COLO668 (cell line): ENCODE data around the gene HELB.

ENCODE experiments used
- DNase-seq: peaks from one replicate; lab custom pipeline; 2025; ENCODE audit not compliant: unreplicated experiment; lab: John Stamatoyannopoulos, UW

The HELB gene

DNA sequence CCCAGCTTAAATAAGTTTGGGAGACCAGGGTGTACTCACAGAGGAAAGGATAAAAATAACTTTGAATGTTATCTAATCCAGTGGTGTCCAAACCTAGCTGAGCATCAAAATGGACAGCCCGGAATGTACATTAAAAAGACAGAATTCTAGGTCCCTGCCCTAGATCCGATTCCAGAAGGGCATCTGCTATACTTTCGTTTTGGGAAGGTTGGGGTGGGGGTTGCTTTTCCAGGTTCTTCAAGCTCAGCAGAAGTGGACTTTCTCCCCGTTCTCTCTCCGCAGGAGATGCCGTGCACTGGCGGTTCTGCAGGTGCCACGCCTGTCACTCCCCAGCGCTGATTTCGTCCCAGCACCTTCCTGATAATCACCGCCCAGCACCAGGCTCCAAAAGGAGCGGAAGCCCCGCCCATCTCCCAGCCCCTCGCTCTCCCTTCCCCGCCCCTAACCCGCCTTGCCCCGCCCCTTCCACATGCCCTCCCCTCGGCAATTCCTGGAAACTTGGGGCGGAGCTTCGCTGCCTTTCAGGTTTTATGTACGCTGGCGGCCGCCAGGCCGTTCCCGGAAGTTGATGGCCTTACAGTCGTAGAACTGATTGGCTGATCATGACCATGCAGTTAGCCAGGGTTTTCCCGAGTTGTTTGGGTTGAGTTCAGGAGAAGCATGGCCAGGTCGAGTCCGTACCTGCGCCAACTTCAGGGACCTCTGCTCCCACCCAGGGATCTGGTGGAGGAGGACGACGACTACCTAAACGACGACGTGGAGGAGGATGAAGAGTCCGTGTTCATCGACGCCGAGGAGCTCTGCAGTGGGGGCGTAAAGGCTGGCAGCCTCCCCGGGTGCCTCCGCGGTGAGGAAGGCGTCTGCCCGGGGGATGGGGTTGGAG lies at the start of gene HELB:
TSS of gene HELB (plus strand) at position 550 of the 883 bp plus-strand sequence. CDS start at position 661, 111 bp downstream.
- DNase-seq: peak; percentile 99

DNA sequence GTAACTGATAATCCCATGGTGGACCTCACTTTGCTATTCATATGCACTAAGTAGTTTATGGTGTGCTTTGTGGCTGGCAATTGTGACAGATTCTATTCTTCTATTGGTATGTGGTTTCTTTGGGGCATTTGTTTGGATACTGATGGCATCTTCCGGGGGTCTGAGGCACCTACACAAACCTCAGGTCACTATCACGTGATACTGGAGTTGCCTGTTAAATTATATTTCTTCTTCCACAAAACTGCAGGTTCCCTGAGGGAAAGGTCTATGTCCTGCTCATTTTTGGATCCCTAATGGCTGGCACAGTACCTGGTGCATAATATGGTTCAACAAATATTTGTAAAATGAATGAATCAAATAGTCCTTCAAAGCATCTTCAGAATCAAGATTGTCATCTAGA lies 49.5 kb upstream of the HELB start:
- no peak for DNase-seq

DNA sequence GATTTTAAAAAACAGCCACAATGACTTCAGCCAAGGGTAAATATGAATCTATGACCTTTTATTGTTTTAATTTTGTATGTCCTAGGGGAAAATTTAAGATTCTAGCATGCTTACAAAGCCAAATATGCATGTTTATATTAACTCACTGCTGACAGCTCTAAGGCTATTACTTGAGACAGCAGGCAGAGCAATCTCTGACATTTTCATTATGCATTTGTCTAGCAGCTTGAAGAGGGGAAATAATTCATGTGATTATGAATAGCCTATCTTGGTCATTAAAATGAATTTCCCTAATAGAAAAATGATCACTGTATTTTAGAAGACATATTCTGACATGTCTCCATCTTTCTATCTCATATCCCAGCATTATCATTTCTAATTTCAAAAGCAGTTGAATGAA lies 46.6 kb upstream of the HELB start:
- no peak for DNase-seq

DNA sequence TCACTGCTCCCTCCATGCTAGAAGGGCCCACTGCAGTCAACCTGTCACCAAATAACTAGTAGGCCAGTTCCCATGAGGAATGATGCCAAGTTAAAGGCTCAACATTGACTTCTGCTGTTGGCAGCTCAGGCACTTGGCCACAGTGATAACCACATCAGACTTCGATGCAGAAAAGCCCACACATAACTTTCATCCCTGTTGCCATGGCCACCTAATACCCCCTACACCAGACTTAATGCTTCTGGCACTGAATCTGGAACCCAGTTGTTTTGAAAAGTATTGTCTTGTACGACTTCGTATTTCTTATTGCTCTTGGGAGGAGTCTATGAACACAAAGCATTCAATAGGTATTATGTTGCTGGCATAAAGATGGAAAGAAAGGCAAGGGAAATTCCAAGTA lies 44.3 kb upstream of the HELB start:
- no peak for DNase-seq

DNA sequence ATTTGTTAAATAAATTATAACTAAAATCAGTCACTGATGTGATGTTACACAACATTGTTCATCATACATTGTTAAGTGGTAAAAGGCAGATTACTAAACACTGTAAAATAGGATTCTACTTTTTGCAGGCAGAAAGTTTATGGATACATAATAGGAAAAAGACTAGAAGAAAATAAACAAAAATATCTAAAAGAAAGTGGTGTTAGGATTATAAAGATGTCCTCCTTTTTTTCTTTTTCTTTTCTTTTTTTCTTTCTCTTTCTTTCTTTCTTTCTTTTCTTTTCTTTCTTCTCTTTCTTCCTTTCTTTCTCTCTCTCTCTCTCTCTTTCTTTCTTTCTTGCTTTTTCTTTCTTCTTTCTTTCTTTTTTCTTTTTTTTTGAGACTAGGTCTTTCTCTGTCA lies 39.6 kb upstream of the HELB start:
- no peak for DNase-seq

DNA sequence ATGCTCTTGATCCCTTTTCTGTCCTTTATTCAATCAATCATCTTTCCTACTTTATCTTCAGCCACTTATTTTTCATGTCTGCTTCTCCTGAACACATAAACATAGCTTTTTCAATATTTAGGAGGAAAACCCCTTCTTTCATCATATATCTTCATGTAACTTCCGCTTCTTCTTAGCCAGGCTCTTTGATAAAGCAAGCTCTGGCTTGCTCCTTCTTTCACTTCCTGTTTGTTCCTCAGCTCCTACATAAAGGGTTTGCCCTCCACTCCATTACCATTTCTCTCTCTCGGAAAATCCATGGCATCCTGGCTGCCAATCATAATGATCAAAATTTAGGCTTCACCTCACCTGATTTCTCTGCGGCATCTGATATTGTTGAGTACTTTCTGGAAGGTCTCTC lies 33.7 kb upstream of the HELB start:
- no peak for DNase-seq

DNA sequence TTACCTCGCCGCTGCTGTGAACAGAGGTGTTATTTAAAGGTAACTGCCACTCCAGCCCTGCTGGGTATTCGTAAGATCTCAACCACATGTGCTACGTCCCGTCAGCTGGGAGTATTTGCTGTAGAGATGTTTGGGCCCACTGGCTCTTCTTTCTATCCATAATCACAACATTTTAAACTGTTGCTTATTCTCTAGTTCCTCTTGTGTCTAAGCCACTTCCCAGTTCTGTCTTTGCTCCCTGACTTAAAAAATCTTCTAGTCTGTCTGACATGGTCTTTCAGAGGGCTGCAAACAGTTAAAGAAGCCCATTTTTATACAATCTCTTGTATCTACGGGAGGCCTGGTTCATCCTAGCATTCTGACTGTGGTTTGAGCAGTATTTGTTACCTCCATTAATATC lies 33.2 kb upstream of the HELB start:
- no peak for DNase-seq

DNA sequence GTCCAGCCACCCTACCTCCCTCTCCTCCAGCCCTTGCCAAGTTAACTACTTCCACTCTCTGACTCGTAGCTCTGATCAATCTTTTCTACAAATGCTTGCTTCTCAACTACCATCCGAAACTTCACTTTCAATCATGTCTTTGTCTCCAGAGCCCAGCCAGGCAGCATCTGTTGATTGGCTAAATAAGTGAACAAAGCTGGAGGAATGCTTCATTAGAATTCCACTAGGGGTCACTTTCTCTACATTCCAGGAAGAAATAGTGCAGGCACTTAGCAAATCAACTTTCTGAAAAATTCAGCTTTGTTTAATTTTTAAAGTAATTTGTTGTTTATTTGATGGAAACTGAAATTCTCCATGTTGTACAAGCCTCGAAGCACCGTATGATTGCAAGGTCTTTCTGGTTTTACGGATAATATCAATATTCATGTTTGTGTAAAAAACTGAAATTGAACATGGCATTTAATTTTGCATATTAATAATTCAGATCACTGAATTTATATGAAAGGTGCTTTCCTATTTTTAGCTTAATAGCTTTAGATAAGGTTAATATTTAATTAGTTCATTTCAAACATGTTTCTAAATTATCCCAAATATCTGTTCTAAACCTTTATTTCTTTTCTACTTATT lies 32.4 kb upstream of the HELB start:
- DNase-seq: no peak

DNA sequence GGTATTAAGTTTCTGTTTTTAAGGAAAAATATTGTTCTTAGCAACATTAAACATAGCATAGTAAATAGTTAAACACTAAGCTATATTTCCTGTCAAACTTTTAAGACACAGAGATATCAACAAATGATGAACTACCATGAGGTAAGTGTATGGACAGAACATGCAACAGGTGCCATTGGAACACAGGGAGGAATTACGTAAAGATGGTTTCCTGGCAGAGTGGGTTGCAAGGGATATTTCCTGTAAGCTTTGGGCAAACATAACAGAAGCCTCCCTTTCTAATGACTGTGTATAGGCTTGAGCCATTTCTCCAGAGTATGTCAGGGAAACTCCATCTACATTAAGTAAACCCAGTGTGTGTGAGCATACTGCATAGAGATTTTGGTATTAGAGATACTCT lies 31.7 kb upstream of the HELB start:
- DNase-seq: no peak

DNA sequence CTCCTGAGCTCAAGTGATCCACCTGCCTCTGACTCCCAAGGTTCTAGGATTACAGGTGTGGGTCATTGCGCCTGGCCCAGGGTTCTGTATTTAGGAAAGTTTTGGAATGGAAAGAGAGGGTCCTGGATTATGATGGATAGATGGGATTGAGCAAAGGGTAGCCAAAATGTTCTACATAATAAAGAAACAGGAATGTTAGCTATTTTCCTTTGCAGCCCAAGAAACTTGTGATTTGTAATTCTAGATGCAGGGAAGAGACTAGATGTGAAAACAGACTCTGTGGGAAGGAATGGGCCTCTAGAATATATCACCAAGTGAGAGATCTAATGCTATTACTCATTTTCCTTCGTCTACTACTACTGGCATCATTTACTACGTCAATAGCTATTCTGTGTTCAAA lies 29.6 kb upstream of the HELB start:
- no peak for DNase-seq

DNA sequence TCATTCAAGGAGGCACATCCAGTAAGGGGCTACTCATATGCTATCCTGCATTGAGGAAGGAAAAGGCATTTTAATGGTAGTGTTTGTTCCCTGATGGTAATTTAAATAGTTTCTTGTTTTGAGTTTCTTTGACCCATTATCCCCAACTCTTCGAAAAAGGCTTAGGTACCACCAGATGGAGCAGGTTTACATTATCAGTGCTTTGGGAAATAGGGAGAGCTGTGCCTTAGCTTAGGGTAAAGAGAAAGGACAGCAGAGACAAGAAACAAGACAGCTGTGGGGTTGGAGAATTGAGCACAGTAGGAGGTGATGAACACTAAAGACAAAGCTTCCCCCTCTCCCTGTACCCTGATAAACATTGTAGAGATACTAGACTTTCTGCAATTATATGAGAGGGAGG lies 29.1 kb upstream of the HELB start:
- no peak for DNase-seq

DNA sequence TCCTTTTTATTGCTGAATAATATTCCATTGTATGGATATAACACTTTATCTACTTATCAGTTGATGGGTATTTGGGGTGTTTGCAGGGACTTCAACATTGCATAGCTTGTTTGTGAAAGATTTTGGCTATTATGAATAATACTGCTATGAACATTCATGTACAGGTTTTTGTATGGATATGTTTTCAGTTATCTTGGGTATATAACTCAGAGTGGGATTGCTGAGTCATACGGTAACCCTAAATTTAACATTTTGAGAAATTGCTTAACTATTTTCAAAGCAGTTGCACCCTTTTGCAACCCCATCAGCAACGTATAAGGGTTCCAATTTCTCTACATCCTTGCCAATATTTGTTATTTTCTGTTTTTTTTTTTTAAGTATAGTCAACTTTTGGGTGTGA lies 27.3 kb upstream of the HELB start:
- no peak for DNase-seq

DNA sequence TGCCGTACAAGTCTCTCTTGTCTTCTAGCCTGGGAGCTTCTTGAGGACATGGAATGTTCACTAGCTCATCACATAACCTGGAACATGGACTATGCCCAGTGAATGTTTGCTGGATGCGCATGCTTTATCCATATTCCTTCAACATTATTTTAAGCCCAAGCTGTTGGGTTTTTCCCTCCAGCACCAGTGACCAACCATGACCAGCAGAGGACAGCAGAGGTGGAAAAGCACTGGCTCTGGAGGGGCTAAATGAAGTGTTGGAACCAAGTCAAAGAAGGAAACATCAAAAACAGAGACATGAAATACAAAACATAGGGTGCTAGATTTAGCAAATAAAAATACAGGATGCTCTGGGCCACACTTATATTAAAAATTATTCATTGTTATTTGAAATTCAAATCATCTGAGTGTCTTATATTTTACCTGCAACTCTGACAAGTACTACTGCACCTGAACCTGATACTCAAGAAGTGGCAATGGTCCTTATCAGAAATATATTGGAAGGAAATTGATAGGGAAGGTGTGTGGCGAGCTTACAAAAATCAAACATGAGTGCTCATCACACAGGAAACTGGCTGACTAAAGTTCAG lies 23.1 kb upstream of the HELB start:
- DNase-seq: no peak

DNA sequence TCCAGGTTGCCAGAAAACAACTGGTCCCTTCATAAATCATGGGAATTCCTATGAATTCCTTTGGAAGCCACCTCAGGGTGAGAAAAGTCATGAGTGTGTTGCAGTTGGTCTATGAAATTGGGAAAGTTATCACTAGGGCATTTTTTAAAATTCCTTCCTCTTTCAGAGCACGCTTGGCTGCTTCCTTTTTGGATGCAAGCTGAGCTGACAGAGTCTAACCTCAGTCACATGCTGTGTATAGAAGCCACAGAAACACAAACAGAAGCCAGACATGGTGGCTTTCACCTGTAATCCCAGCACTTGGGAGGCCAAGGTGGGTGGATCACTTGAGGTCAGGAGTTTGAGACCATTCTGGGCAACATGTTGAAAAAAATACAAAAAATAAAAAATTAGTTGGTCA lies 21.7 kb upstream of the HELB start:
- no peak for DNase-seq

DNA sequence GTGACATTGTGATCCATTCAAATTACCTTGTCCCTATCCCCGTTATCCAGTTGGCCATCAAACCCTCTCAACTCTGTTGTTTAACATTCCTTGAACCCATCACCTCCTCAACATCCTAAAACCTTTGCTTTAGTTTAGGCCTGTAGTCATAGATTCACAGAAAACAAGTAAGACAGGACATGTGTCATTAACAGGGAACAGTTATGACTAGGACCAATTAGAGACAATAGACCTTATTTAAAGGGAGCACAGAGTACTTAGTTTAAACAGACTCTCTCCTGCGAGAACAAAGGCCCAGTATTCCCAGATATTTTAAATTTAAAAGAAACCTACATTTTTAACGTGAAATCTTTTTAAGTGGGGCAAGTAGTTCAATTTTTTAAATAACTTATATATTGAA lies 20.0 kb upstream of the HELB start:
- DNase-seq: no peak

DNA sequence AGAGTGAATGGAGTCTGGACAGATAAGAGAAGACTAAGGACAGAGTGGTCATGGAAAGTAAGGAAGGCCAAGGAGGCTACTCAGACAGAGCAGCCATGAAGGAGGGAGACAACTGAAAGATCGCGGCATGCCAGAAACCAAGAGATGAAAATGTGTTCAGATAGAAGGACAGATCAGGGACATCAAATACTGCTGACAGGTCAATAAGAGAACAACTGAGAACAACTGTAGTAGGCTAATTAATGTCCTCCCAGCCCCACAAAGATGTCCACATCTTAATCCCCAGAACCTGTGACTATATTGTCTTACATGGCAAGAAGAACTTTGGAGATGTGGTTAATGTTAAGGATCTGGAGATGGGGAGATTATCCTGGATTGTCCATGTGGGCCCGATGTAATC lies 15.0 kb upstream of the HELB start:
- no peak for DNase-seq

DNA sequence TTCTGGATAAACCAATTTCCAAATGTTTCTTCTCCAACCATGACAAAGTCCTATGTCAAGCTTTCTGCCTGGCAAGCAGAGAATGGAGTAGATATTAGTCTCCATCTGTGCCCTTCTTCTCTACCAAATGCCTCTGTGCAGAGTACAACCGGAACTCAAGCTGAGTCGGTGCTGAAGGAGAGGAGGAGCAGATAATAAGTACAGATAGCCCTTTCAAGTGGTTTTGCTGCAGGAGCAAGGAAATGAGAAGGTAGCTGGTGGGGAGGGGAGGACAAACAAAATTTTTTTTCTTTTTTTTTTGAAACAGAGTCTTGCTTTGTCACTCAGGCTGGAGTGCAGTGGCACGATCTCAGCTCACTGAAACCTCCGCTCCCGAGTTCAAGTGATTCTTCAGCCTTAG lies 14.2 kb upstream of the HELB start:
- DNase-seq: no peak

DNA sequence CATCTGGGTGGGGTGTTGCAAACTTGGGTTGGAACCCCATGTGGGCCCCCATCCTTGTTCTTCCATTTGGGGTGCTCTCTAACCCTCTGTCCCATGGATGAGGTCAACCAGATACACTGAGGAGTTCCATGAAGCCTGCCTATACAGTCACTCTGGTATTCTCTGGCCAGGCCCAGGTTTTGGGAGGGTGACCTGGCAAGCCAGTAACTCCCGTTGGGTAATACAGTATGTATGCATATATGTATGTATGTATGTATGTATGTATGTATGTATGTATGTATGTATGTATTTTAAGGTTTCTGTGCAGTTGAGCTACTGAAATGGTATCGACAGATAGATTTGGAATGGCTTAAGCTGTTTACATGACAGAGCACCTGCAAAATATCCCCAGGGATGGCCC lies 12.8 kb upstream of the HELB start:
- DNase-seq: no peak

DNA sequence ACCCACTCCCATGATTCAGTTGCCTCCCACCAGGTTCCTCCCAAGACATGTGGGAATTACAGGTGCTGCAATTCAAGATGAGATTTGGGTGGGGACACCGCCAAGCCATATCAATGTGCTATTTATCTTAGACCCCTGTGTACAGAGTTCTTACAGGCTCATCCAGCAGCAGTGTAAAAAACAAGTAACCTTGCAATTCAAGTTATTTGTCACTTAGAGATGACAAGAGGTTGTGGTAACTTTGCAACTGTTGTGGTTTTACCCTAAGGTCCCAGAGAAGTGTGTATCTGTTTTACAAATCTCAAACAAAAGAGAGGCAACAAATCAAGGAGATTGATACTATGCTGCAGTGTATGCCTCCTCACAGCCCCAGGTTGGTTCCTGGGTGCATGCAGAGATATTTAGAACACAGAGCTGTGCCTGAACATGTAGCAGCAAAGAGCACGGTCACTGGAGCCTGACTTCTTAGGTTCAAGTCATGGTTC lies 11.5 kb upstream of the HELB start:
- DNase-seq: no peak

DNA sequence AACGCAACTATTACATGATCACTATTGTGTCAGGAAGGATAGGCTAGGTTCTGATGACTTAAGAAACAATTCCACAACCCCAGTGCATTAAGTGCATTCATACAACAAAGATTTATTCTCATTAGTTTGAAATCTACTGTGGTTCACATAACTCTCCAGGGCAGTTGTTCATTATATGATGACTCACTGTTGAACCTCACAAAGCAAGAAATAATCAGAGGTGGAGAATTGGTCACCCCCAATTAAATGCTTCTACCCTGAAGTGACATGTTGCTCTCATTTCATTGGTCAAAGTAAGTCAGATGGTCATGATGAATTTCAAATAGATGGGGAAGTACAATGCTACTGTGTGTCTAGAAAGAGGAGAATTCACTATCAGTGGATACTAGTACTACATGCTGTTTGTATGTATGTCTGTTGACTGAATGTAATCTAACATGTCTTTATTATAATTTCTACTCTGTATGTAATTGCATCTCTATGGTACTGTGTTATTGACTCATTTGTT lies 6.1 kb upstream of the HELB start:
- no peak for DNase-seq

DNA sequence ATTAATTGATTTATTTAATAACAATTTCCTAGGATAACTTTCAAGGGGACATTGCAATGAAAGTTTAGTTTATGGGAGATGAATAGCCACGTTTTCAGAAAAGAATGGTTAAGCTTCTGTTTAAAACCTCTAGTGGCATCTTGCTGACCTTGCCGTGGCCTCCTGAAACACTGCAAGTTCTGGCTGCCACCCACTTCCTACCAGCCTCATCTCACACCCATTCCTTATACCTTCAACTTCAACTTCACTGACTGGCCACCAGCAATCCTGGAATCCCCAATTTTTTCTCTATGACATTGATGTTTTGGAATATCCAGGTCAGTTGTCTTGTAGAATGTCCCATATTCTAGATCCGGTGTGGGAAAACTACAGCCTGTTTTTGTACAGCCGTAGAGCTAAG lies 5.2 kb upstream of the HELB start:
- DNase-seq: no peak

DNA sequence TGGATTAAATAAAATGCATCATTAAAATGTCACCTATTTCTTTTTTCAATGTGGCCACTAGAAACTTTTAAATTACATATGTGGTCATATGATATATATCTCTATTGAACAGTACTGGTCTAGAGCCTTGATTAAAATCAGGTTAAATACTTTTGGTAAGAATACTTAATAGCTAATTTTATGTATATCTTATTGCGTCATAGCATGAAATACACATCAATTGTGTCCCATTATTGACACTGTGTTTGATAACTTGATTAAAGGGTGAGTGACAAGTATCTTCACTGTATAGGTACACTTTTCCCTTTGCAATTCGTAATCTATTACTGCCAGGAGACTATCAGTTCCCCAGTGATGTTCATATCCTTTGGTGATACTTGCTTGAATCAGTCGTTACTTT lies 4.4 kb upstream of the HELB start:
- no peak for DNase-seq
